ENCODE measurements around the gene CCNK. TPM values are rescaled to one million over a fixed set of nuclear protein-coding genes. Genes with fewer than 3 reads are reported as not detected.

The CCNK gene
- total RNA-seq, 1 donor from 2014 or later, result 21.9 TPM

DNA sequence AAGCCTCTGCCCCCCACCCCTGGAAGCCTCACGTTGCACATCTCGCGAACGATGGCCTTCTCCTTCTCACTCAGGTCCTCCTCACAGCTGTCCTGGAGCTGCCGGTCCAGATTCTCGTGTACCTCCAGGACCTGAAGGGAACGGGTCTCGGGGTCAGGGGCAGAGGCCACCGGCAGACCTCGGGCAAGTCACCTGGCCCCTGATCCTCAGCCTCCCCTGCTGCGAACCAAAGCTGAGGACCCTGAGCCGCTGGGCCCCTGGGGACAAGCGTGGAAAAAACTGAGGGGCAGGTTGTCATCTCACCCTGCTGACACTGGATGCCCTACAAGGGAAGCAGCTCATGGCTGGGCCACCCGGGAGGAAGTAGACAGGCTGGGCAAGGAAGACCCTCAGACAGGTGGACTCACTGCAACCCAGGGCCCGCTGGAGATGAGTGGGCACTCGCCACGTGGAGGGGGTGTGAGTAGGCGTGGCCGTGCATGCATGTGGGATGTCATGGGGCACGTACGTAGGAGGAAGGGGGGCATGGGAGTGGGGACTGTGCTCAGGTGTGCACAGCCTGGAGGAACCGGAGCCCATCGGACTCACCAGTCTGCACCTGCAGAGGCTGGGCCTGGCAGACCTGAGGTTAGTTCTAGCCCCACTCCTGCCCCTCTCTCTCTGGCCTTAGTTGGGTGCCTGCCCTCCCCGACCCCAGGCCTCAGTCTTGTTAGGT, 35.1 kb downstream of the CCNK start:
- DNase-seq (ENCODE audit: low read depth), result no peak
- H3K27me3 ChIP-seq (ENCODE audit: control insufficient read depth, insufficient read depth, low read length), result no peaks in the 10 kb centered on the region
- H3K4me3 ChIP-seq (ENCODE audit: low read depth, low read length), result no peak overlapping the region
- TF ChIP-seq, protein P1, sequence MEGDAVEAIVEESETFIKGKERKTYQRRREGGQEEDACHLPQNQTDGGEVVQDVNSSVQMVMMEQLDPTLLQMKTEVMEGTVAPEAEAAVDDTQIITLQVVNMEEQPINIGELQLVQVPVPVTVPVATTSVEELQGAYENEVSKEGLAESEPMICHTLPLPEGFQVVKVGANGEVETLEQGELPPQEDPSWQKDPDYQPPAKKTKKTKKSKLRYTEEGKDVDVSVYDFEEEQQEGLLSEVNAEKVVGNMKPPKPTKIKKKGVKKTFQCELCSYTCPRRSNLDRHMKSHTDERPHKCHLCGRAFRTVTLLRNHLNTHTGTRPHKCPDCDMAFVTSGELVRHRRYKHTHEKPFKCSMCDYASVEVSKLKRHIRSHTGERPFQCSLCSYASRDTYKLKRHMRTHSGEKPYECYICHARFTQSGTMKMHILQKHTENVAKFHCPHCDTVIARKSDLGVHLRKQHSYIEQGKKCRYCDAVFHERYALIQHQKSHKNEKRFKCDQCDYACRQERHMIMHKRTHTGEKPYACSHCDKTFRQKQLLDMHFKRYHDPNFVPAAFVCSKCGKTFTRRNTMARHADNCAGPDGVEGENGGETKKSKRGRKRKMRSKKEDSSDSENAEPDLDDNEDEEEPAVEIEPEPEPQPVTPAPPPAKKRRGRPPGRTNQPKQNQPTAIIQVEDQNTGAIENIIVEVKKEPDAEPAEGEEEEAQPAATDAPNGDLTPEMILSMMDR (IDR thresholded peaks at IDR 0.05; ENCODE audit: insufficient read depth, low read length, poor library complexity, severe bottlenecking), result no peak
- no peaks in the 10 kb centered on the region for H3K36me3 ChIP-seq (ENCODE audit: control insufficient read depth, insufficient read depth, low read length)

DNA sequence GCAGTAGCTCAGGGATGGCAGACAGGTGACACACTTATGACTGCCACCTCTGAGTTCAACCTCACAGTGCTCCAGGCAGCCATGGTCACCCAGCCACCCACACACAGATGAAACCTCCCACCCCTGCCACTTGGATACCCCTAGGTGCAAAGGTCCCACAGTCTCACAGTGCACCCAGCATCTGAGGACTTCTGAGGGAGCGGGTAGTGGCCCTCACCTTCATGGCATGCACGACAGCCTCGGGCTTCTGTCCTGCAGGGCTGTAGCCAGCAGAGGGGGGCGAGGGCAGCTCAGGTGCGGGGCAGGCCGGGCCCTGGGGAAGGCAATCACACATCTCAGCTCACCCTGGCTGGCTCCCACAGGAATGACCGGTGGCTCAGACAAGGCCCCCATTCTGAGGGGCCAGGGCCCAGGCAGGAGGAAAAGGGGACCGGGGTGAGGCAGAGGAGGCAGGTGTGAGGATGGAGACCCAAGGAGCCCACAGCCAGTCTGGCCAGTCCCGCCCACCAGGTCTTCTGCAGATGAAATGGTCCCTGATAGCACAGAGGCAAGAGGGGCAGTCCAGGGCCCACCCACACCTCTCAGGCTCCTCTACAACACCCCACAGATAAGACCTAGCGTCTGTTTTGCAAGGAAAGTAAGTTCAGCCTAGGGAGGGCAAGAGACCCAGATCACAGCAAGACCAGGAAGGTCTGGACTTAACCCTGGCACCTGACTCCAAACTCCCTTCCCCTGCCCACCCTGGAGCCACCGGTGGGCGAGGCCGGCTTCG, 35.8 kb downstream of the CCNK start:
- TF ChIP-seq, protein P1 (IDR thresholded peaks at IDR 0.05; ENCODE audit: insufficient read depth, low read length, poor library complexity, severe bottlenecking), result no peak
- no peak for DNase-seq (ENCODE audit: low read depth)
- Histone ChIP-seq H3K27me3 (ENCODE audit: control insufficient read depth, insufficient read depth, low read length) (no peaks in the 10 kb centered on the region), H3K36me3 (ENCODE audit: control insufficient read depth, insufficient read depth, low read length) (no peaks in the 10 kb centered on the region), H3K4me3 (ENCODE audit: low read depth, low read length) (no peak overlapping the region)

DNA sequence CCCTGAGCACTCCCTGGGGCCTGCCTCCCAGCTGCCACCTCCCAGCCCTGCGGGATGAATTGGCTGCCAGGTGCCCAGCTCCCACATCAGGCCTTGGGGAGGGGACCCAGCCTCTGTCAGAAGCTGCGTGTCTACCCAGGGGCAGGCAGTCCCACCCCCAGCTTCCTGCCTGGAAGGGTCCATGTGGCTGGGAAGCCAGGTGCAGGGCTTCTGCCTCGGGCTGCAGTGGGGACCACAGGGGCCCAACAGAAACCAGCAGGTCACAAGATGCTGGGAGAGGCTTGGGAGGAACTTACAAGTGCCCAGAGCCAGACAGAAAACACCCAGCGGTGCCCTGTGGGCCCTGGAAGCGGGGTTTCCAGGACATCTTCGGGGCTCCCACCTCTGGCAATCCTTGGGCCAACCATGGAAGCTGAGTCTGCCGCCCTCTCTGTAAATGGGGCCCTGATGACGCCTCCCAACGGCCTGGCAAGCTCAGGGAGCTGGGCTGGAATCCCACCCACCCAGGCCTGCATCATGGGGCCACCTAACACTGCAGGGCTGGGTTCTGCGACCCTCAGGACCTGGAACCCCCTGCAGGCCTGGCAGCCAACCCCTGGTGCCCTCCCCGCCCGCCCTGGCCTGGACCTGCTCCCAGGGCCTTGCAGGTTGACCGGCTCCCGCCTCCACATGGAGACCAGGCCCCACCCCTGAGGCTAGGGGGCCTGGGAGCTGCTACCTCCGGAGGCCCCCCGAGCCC, 36.6 kb downstream of the CCNK start:
- Histone ChIP-seq H3K36me3 (ENCODE audit: control insufficient read depth, insufficient read depth, low read length) (no peaks in the 10 kb centered on the region), H3K27me3 (ENCODE audit: control insufficient read depth, insufficient read depth, low read length) (no peaks in the 10 kb centered on the region), H3K4me3 (ENCODE audit: low read depth, low read length) (no peak overlapping the region)
- no peak for DNase-seq (ENCODE audit: low read depth)
- TF ChIP-seq, protein P1 (IDR thresholded peaks at IDR 0.05; ENCODE audit: insufficient read depth, low read length, poor library complexity, severe bottlenecking), result no peak

DNA sequence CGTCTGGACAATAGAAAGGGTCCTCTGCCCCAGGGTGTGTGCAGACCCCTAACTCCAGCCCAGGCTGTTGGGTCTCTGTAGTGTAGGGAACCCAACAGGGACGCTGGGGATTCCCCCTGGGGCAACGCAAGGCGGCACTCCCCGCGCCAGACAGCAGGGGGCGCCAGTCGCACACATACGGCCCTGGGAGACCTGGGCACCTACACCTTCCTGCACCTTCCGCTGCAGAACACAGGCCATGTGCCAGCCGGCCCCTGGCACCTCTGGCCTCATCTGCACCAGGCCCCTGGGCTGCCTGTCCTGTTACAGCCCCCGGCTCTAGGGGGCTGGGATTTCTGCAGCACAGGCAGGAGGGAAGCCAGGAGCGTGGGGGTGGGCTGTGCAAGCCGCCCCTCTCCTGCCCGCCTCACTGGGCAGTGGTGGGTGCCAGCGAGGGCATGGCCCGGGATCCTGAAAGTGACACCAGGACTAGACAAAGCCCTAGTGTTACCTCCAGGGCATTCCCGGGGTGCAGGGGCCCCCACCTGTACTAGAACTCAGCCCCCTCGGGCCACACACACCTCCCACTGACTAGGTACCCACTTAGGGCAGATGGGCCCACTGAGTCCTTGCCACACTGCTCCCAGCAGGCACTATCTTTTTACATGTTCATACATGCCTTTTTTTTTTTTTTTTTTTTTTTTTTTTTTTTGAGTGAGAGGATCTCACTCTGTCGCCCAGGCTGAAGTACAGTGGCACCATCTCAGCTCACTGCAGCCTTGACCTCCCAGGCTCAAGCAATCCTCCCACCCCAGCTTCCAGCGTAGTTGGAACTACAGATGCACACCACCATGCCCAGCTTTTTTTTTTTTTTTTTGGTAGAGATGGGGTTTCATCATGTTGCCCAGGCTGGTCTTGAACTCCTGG, 37.5 kb downstream of the CCNK start:
- TF ChIP-seq, protein P1 (IDR thresholded peaks at IDR 0.05; ENCODE audit: insufficient read depth, low read length, poor library complexity, severe bottlenecking), result peak; percentile 98
- Histone ChIP-seq H3K4me3 (ENCODE audit: low read depth, low read length) (no peak overlapping the region), H3K36me3 (ENCODE audit: control insufficient read depth, insufficient read depth, low read length) (no peaks in the 10 kb centered on the region), H3K27me3 (ENCODE audit: control insufficient read depth, insufficient read depth, low read length) (no peaks in the 10 kb centered on the region)
- no peak for DNase-seq (ENCODE audit: low read depth)

DNA sequence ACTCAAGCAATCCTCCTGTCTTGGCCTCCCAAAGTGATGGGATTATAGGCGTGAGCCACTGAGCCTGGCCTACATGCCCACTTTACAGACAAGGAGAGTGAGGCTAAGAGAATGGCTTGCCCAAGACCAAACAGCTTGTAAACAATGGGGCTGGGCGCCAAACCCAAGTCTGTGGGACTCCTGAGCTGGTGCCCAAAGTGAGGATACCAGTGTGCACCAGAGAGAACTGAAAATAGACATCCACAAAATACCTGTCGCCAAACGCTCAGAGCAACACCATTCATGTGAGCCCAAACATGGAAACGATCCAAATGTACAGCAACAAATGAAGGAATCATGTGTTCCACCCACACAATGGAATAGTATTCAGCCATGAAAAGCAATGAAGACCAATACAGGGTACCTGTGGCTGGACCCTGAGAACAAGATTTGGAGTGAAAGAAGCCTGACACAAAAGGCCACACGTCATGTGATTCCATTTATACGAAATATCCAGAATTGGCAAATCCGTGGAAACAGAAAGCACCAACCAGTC, 38.2 kb downstream of the CCNK start:
- no peak for DNase-seq (ENCODE audit: low read depth)

More for the DNA sequence above, 38.2 kb downstream of the CCNK start:
- no peak overlapping the region for H3K4me3 ChIP-seq (ENCODE audit: low read depth, low read length)
- TF ChIP-seq, protein P1 (IDR thresholded peaks at IDR 0.05; ENCODE audit: insufficient read depth, low read length, poor library complexity, severe bottlenecking), result no peak
- H3K27me3 ChIP-seq (ENCODE audit: control insufficient read depth, insufficient read depth, low read length), result no peaks in the 10 kb centered on the region
- no peaks in the 10 kb centered on the region for H3K36me3 ChIP-seq (ENCODE audit: control insufficient read depth, insufficient read depth, low read length)

All from kidney epithelial cell (primary cell).